Activated T-cell treated with anti-CD3 and anti-CD28 coated beads, Interleukin-2, amount 50 U/mL, for 24 hours (primary cell): ENCODE results near the gene CBX1.
A peak's percentile ranks its signal among the peaks of the same experiment; 100 is the strongest.
"Not testable (repeated sequence)": the region's sequence is repeated elsewhere in the genome, so short reads cannot be mapped to it uniquely, and the experiment has no call there.

Source experiments
- DNase-seq: peaks from one replicate; pipeline ENCODE4 v3.0.0-alpha.2; 2020
- H3K27ac Mint-ChIP-seq: 2 replicates; pipeline ENCODE4 v1.8.0; 2020; ENCODE audit warnings: mild to moderate bottlenecking, mixed read lengths
- H3K27me3 Mint-ChIP-seq: 2 replicates; pipeline ENCODE4 v1.8.0; 2020; ENCODE audit warnings: mixed read lengths
- H3K36me3 Mint-ChIP-seq: 2 replicates; pipeline ENCODE4 v1.8.0; 2020; ENCODE audit warnings: low read depth, mixed read lengths
- H3K4me1 Mint-ChIP-seq: 2 replicates; pipeline ENCODE4 v1.8.0; 2020; ENCODE audit warnings: low read depth, mixed read lengths
- H3K4me3 Mint-ChIP-seq: 2 replicates; pipeline ENCODE4 v1.8.0; 2020; ENCODE audit warnings: mild to moderate bottlenecking, moderate library complexity, mixed read lengths
- H3K9me3 Mint-ChIP-seq: 2 replicates; pipeline ENCODE4 v1.8.0; 2020; ENCODE audit warnings: mixed read lengths

The CBX1 gene

DNA sequence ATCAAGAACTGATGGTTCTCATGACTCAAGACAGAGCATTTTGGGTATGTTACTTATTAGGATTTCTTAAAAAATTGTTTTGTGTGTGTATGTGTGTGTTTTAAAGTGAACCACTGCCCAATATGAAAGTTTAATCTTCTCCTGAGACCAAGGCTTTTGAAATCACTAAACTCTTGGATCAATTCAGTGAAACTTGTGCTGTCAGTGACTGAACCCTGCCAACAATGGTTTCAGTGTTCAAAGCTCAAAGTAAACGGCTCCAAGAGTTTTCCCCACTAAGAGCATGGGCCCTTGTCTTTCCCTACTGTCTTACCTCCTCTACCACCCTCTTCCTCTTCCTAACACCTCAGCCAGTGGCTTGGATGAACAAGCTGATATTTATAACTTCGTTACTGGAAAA, 31.1 kb downstream of the CBX1 start:
- H3K4me1 Mint-ChIP-seq: no peaks in the 10 kb centered on the region
- no peak overlapping the region for H3K4me3 Mint-ChIP-seq
- no peak for DNase-seq
- peak overlapping the region; percentile 44 for H3K27ac Mint-ChIP-seq
- no peaks in the 10 kb centered on the region for H3K9me3 Mint-ChIP-seq
- peaks cover 93% of the 10 kb centered on the region for H3K36me3 Mint-ChIP-seq
- H3K27me3 Mint-ChIP-seq: no peaks in the 10 kb centered on the region

DNA sequence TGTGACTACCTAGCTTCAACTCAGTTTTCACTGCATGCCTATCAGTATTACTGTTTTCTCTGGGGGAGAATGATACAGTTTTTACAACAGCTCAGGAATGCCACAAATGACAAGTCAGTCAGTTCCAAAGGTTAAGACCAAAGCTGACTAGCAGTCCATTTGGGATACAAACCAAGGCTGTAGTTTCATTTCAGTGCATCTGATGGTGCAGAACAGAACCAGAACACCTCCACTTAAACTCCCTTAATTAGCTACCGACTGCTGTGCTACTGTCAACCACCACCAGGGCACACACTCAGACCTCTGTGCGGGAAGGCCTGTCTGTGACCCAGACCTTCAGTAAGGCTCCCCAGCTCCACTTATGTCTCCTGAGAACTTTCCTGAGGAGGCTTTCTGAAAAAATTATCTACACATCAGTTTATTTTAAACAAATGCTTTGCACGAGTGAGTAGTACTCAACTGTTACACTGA, 32.8 kb downstream of the CBX1 start:
- Mint-ChIP-seq H3K27me3 (no peaks in the 10 kb centered on the region), H3K9me3 (no peaks in the 10 kb centered on the region), H3K27ac (peak overlapping the region; percentile 17), H3K4me3 (no peak overlapping the region), H3K36me3 (peaks cover 93% of the 10 kb centered on the region), H3K4me1 (peaks cover 1% of the 10 kb centered on the region)
- no peak for DNase-seq

DNA sequence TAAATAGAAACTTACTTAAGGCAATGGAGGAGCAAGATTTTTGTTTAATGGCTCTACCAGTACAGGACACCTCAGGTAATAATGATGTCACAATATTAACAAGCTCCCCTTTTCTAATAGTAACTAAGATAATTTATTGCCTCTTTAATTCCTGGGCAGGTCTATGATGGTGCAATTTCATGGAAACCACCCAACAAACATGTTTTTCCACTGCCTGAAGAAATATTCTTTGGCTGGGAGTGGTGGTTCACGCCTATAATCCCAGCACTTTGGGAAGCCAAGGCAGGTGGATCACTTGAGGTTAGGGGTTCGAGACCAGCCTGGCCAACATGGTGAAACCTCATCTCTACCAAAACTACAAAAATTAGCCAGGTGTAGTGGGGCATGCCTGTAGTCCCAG, 33.5 kb downstream of the CBX1 start:
- H3K27me3 Mint-ChIP-seq, H3K4me1 Mint-ChIP-seq, H3K27ac Mint-ChIP-seq, DNase-seq, H3K4me3 Mint-ChIP-seq, H3K9me3 Mint-ChIP-seq: not testable (repeated sequence)
- H3K36me3 Mint-ChIP-seq: peaks cover 90% of the 10 kb centered on the region

DNA sequence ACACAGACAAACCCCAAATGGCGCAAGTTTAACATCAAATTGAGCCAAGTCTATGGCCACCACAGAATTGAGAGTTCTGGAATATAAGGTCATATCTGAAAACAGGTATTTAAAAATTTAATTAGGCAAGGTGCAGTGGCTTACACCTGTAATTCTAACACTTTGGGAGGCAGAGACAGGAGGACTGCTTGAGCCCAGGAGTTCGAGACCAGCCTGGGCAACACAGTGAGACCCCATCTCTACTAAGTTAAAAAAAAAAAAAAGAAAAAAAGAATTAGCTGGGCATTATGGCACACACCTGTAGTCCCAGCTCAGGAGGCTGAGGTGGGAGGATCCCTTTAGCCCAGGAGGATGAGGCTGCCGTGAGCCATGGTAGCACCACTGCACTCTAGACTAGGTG, 34.0 kb downstream of the CBX1 start:
- Mint-ChIP-seq H3K36me3 (peaks cover 90% of the 10 kb centered on the region), H3K4me1 (peaks cover 1% of the 10 kb centered on the region)
- no peak for DNase-seq

DNA sequence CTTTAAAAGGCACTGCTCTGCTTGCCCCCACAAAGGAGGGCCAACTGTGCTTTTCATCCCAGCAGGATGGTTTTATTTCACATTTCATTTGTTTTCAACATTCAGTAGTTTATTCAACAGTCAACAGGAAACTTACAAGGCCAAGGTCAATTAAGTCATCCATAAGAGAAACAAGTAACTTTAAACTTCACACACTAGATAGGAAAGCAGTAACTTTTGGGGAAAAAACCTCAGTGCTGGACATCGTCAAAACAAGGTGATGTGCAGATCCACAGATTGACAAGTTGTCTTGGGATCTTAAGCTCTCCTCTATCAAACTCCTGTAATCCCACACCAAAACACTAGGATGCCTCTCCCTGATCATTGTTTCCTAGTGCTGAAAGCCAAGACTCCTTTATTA, 34.6 kb downstream of the CBX1 start:
- no peak overlapping the region for H3K4me3 Mint-ChIP-seq
- no peaks in the 10 kb centered on the region for H3K27me3 Mint-ChIP-seq
- H3K27ac Mint-ChIP-seq: peak overlapping the region; percentile 31
- peaks cover 90% of the 10 kb centered on the region for H3K36me3 Mint-ChIP-seq
- H3K9me3 Mint-ChIP-seq: no peaks in the 10 kb centered on the region
- DNase-seq: no peak
- H3K4me1 Mint-ChIP-seq: peaks cover 1% of the 10 kb centered on the region

More for the DNA sequence above, 34.0 kb downstream of the CBX1 start:
- Mint-ChIP-seq H3K4me3 (no peak overlapping the region), H3K9me3 (no peaks in the 10 kb centered on the region), H3K27me3 (no peaks in the 10 kb centered on the region), H3K27ac (no peak overlapping the region)

DNA sequence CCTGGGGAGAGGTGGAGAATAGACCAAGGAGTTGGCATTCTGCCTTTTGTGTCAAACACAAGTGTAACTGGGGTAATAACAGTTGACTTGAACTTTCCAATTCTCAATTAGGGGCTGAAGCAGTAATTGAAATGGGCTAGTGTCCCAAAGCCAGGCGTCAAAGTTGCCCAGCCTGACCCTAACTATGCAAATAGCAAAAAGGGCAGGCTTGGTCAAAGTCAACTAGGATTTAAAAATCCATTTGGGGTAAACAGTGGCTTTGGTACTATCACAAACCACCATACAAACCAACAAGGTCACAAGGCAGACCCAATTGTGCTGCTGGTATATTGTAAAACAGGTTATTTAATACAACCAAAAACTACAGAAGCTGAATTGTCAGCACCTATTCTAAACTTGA, 35.1 kb downstream of the CBX1 start:
- peak overlapping the region; percentile 23 for H3K27ac Mint-ChIP-seq
- DNase-seq: no peak
- no peak overlapping the region for H3K4me3 Mint-ChIP-seq
- peaks cover 1% of the 10 kb centered on the region for H3K4me1 Mint-ChIP-seq
- H3K36me3 Mint-ChIP-seq: peaks cover 90% of the 10 kb centered on the region
- no peaks in the 10 kb centered on the region for H3K27me3 Mint-ChIP-seq
- no peaks in the 10 kb centered on the region for H3K9me3 Mint-ChIP-seq

DNA sequence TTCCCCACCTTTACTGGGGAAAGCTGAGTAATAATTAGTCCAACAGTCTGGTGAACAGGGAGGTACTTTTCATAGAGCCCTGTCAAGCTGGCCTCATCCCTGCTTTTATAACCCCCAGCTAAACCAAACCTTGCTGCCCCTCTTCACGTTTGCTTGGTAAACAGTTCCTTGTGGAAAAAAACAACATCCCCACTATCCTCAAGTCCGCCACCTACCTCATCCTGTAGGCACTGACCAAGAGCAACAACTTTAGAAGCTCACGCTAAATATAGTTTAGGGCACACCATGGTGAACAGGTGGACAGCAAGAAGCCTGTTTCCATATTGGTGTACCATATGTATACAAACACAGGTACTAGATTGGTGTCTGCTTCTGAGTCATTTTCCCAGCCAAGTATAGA, 36.6 kb downstream of the CBX1 start:
- Mint-ChIP-seq H3K4me3 (no peak overlapping the region), H3K27ac (peak overlapping the region; percentile 76), H3K36me3 (peaks cover 89% of the 10 kb centered on the region), H3K4me1 (peaks cover 3% of the 10 kb centered on the region), H3K27me3 (no peaks in the 10 kb centered on the region), H3K9me3 (no peaks in the 10 kb centered on the region)
- no peak for DNase-seq

DNA sequence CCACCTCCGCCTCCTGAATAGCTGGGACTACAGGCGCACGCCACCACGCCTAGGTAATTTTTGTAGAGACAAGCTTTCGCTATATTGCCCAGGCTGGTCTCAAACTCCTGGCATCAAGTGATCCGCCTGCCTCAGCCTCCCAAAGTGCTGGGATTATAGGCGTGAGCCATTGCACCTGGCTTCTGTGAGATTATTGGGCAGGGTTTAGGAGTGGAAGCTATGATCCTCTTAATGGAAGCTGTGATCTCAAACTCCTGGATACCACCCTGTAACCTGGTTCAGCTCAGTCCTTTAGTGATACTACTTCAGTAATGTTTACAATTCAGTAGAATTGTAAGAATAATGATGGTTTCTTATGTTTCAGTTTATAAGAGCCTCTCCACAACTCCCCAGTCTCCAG, 39.0 kb downstream of the CBX1 start:
- Mint-ChIP-seq H3K4me1 (peaks cover 4% of the 10 kb centered on the region), H3K36me3 (peaks cover 94% of the 10 kb centered on the region), H3K27me3 (no peaks in the 10 kb centered on the region), H3K9me3 (no peaks in the 10 kb centered on the region), H3K27ac (peak overlapping the region; percentile 59), H3K4me3 (no peak overlapping the region)
- DNase-seq: no peak

DNA sequence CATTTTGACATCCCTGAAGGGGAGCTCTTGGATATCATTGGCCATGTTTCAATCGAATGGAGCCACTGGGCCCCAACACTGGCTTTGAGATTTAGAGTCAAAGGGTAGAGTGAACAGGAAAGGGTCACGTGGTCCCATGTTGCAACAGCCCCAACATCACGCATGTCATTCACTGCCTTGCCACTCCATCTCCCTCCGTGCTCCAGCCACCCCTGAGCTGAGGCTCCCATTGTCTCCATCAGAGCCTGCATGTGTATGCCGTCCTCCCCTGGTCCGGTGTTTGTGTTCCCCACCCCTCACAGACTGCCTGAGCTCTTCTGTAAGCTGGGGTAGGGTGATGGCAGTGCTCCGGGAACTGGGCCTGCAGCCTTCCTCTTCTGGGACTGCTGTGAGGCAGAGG, 41.0 kb downstream of the CBX1 start:
- Mint-ChIP-seq H3K9me3 (no peaks in the 10 kb centered on the region), H3K27me3 (no peaks in the 10 kb centered on the region), H3K27ac (peak overlapping the region; percentile 58), H3K4me1 (peaks cover 20% of the 10 kb centered on the region), H3K36me3 (peaks cover 95% of the 10 kb centered on the region), H3K4me3 (no peak overlapping the region)
- DNase-seq: peak; percentile 15

DNA sequence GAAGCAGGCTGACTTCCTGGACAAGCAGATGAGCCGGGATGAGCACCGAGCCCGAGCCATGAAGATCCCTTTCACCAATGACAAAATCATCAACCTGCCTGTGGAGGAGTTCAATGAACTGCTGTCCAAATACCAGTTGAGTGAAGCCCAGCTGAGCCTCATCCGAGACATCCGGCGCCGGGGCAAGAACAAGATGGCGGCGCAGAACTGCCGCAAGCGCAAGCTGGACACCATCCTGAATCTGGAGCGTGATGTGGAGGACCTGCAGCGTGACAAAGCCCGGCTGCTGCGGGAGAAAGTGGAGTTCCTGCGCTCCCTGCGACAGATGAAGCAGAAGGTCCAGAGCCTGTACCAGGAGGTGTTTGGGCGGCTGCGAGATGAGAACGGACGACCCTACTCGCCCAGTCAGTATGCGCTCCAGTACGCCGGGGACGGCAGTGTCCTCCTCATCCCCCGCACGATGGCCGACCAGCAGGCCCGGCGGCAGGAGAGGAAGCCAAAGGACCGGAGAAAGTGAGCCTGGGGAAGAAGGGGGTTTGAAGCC, 42.1 kb downstream of the CBX1 start:
- peak overlapping the region; percentile 96 for H3K27ac Mint-ChIP-seq

DNA sequence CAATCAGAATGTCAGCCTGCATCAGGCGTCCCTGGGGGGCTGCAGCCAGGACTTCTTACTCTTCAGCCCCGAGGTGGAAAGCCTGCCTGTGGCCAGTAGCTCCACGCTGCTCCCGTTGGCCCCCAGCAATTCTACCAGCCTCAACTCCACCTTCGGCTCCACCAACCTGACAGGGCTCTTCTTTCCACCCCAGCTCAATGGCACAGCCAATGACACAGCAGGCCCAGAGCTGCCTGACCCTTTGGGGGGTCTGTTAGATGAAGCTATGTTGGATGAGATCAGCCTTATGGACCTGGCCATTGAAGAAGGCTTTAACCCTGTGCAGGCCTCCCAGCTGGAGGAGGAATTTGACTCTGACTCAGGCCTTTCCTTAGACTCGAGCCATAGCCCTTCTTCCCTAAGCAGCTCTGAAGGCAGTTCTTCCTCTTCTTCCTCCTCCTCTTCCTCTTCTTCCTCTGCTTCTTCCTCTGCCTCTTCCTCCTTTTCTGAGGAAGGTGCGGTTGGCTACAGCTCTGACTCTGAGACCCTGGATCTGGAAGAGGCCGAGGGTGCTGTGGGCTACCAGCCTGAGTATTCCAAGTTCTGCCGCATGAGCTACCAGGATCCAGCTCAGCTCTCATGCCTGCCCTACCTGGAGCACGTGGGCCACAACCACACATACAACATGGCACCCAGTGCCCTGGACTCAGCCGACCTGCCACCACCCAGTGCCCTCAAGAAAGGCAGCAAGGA, 42.7 kb downstream of the CBX1 start:
- H3K27ac Mint-ChIP-seq: peak overlapping the region; percentile 96
- H3K9me3 Mint-ChIP-seq: no peaks in the 10 kb centered on the region
- no peak overlapping the region for H3K4me3 Mint-ChIP-seq
- DNase-seq: no peak
- H3K4me1 Mint-ChIP-seq: peaks cover 29% of the 10 kb centered on the region
- peaks cover 90% of the 10 kb centered on the region for H3K36me3 Mint-ChIP-seq
- no peaks in the 10 kb centered on the region for H3K27me3 Mint-ChIP-seq

More for the DNA sequence above, 42.1 kb downstream of the CBX1 start:
- Mint-ChIP-seq H3K4me1 (peaks cover 24% of the 10 kb centered on the region), H3K36me3 (peaks cover 90% of the 10 kb centered on the region), H3K27me3 (no peaks in the 10 kb centered on the region), H3K9me3 (no peaks in the 10 kb centered on the region), H3K4me3 (no peak overlapping the region)
- DNase-seq: no peak

DNA sequence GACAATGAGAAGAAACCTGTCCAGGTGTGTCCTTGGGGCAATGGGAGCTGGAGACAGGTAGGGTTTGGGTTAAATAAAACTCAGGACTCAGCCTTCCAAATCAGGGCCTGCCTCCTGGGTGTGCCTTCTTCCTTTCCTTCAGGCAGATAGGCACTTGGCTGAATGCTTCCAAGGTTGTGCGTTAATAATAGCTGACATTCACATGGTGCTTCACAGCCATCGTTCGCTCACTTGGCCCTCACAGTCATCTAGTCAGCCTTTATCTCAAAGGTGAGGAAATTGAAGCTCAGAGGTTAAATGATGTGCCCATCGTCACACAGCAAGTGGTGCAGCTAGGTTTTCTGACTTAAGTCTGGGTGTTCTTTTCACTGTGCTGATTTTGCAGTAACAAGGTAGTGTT, 43.7 kb downstream of the CBX1 start:
- Mint-ChIP-seq H3K27me3 (no peaks in the 10 kb centered on the region), H3K27ac (peak overlapping the region; percentile 96), H3K4me3 (no peak overlapping the region), H3K36me3 (peaks cover 94% of the 10 kb centered on the region), H3K9me3 (no peaks in the 10 kb centered on the region), H3K4me1 (peaks cover 38% of the 10 kb centered on the region)
- no peak for DNase-seq

DNA sequence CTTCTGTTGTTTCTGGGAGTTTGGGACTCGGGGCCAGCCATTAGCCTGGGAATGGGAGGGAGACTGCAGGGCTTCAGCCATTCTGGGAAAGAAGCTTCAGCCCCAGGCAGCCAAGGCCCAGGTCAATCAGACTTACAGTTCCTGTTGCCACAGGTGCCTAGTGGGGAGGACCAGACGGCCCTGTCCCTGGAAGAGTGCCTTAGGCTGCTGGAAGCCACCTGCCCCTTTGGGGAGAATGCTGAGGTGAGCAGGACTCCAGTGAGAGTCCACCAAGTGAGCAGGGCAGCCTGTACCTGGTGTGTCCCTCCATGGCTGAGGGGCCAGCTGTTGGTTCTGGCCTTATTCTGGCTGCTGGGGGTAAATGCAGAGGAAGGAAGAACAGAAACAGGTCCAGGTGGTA, 44.4 kb downstream of the CBX1 start:
- H3K4me3 Mint-ChIP-seq: peak overlapping the region; percentile 54
- H3K27me3 Mint-ChIP-seq: no peaks in the 10 kb centered on the region
- peaks cover 94% of the 10 kb centered on the region for H3K36me3 Mint-ChIP-seq
- no peak for DNase-seq
- H3K9me3 Mint-ChIP-seq: no peaks in the 10 kb centered on the region
- peaks cover 46% of the 10 kb centered on the region for H3K4me1 Mint-ChIP-seq
- peak overlapping the region; percentile 96 for H3K27ac Mint-ChIP-seq

DNA sequence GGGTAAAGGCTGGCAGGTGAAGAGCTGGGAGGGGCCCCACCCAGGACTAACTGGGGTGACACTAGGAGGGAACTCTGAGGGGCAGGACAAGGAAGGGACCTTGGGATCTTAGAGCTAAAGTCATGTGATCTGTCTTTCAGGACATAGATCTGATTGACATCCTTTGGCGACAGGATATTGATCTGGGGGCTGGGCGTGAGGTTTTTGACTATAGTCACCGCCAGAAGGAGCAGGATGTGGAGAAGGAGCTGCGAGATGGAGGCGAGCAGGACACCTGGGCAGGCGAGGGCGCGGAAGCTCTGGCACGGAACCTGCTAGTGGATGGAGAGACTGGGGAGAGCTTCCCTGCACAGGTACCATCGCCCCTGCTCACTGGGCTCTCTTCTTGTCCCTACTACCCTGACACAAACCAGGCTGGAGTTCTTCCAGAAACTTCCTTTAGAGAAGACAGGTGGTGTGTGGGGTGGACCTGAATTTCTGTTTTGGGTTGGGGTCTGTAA, 45.0 kb downstream of the CBX1 start:
- peaks cover 52% of the 10 kb centered on the region for H3K4me1 Mint-ChIP-seq
- H3K27ac Mint-ChIP-seq: peak overlapping the region; percentile 96
- peaks cover 94% of the 10 kb centered on the region for H3K36me3 Mint-ChIP-seq
- H3K9me3 Mint-ChIP-seq: no peaks in the 10 kb centered on the region
- no peak for DNase-seq
- H3K4me3 Mint-ChIP-seq: peak overlapping the region; percentile 54
- H3K27me3 Mint-ChIP-seq: no peaks in the 10 kb centered on the region

DNA sequence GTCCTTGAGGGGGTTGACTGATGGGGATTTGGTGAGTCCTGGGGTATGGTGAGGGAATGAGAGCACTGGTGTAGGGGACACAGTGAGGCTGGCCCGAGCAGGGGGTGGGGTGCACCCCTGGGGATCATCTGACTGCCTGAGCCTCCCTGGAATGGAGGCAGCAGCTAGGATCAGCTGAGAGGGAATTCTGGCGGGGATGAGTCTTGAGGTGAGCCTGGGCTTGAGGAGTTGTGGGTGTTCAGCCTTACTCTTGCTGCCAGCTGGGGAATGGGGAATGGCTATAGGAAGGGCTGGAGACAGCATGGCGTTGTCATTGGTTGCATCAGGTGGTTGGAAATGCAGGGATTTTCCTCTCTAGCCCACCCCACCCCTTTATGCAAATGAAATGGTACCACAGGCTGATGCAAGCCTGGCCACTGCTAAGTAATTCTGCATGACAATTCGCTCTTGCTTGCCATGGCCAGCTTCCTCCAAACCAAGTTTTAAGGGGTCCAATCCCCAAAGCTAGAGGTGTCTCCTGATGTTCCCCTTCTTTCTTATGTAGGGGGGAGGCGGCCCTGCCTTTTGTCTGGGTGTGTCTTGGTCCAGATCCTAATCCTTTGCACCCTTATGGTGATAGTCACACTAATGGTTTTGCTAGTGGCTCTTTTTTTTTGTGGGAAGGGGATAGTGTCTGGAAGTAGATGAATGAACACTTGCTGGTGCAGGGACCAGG, 45.6 kb downstream of the CBX1 start:
- peaks cover 58% of the 10 kb centered on the region for H3K4me1 Mint-ChIP-seq
- no peaks in the 10 kb centered on the region for H3K27me3 Mint-ChIP-seq
- H3K36me3 Mint-ChIP-seq: peaks cover 94% of the 10 kb centered on the region
- DNase-seq: peak; percentile 50
- H3K27ac Mint-ChIP-seq: peak overlapping the region; percentile 96
- H3K9me3 Mint-ChIP-seq: no peaks in the 10 kb centered on the region
- peak overlapping the region; percentile 54 for H3K4me3 Mint-ChIP-seq
